Suprapubic skin (tissue), 4 donors: ENCODE measurements around the gene PITPNM2.

Experiments used
- EP300 ChIP-seq: sonication (generic); formaldehyde crosslinking; IDR thresholded peaks from one replicate; pipeline ENCODE4 v1.6.1; 2017; ENCODE audit warnings: antibody characterized with exemption
- POLR2A ChIP-seq, 2 donors: fragments of 450-650 bp; IDR thresholded peaks; one replicate each; pipeline ENCODE4 v1.6.1; 2017; ENCODE audit warnings: antibody characterized with exemption in 2 of 2, mild to moderate bottlenecking in 2 of 2, moderate library complexity in 2 of 2
- POLR2AphosphoS5 ChIP-seq, 3 donors: sonication (generic); formaldehyde crosslinking; IDR thresholded peaks; one replicate each; pipeline ENCODE4 v1.6.1; 2017; ENCODE audit warnings: antibody characterized with exemption in 3 of 3
- TF ChIP-seq, protein P1 (sequence below), 2 donors: fragments of 200-600 bp in 1 of 2; fragments of 450-650 bp in 1 of 2; sonication (generic) in 1 of 2; IDR thresholded peaks; one replicate each; pipeline ENCODE4 v1.5.1; 2016 to 2019; ENCODE audit warnings: antibody characterized with exemption in 2 of 2, mild to moderate bottlenecking in 1 of 2, moderate library complexity in 1 of 2

- TF ChIP-seq EP300: no peak
- TF ChIP-seq, protein P1, sequence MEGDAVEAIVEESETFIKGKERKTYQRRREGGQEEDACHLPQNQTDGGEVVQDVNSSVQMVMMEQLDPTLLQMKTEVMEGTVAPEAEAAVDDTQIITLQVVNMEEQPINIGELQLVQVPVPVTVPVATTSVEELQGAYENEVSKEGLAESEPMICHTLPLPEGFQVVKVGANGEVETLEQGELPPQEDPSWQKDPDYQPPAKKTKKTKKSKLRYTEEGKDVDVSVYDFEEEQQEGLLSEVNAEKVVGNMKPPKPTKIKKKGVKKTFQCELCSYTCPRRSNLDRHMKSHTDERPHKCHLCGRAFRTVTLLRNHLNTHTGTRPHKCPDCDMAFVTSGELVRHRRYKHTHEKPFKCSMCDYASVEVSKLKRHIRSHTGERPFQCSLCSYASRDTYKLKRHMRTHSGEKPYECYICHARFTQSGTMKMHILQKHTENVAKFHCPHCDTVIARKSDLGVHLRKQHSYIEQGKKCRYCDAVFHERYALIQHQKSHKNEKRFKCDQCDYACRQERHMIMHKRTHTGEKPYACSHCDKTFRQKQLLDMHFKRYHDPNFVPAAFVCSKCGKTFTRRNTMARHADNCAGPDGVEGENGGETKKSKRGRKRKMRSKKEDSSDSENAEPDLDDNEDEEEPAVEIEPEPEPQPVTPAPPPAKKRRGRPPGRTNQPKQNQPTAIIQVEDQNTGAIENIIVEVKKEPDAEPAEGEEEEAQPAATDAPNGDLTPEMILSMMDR (IDR thresholded peaks at IDR 0.05): no peak
- no peak for TF ChIP-seq POLR2AphosphoS5 (IDR thresholded peaks at IDR 0.05)
- TF ChIP-seq POLR2A (IDR thresholded peaks at IDR 0.05): no peak
Measured at GRCh38 chr12:123105211-123105826, 45.6 kb downstream of the PITPNM2 start.
